ENCODE data around the gene CCDC157. TPM values are rescaled to one million over a fixed set of nuclear protein-coding genes. Genes with fewer than 3 reads are reported as not detected.

CCDC157 gene
- total and polyA plus RNA-seq, 2 donors (not counting 1 experiment from before 2014, with no cell fraction given): 3.6 to 6.4 TPM

DNA sequence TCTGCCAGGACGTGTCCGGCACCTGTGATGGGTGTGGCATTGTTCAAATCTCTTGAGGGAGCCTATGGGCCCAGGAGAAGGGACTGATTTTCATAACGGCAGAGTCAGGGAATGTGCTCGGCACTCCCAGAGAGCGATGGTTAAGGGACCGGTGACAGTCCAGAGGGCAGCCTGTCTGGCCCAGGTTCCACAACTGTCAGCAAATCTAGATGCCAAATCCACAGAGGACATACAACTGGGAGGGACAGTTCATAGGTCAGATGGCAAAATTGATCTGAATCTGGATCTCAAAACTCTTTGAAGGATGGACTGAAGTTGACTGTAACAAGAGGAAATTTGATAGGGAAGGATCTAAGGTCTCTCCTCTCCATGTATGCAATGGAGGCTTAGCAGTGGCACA is 47.5 kb downstream of the CCDC157 start:
- Histone ChIP-seq H3K4me3 (ENCODE audit: control extremely low read depth in 1 of 5, extremely low read depth in 1 of 5, insufficient read depth in 1 of 5, low read depth in 2 of 5, low read length in 4 of 5) (no peak overlapping the region), H3K79me2 (ENCODE audit: control insufficient read depth, insufficient read depth, low read length) (no peaks in the 10 kb centered on the region), H3K9ac (ENCODE audit: low read length) (no peak overlapping the region), H3K27ac (ENCODE audit: low read length in 2 of 2) (no peak overlapping the region), H3K4me1 (ENCODE audit: control insufficient read depth in 2 of 2, insufficient read depth in 2 of 2, low read length in 2 of 2) (no peaks in the 10 kb centered on the region), H3K9me3 (ENCODE audit: control extremely low read depth in 1 of 3, control insufficient read depth in 2 of 3, insufficient read depth in 1 of 3, low read length in 2 of 3) (no peaks in the 10 kb centered on the region), H3K4me2 (replicated peaks; ENCODE audit: low read depth, low read length, poor library complexity, severe bottlenecking) (no peak overlapping the region), H3K36me3 (replicated peaks in 1 of 2; ENCODE audit: control extremely low read depth in 1 of 2, control insufficient read depth in 1 of 2, extremely low read depth in 1 of 2, insufficient read depth in 2 of 2, low read length in 1 of 2) (no peaks in the 10 kb centered on the region), H3K27me3 (replicated peaks in 1 of 4; ENCODE audit: control extremely low read depth in 1 of 4, control insufficient read depth in 3 of 4, insufficient read depth in 4 of 4, low read length in 3 of 4) (peaks cover 0 to 4% (median 0%) of the 10 kb centered on the region in 4 experiments), H4K20me1 (ENCODE audit: control insufficient read depth, insufficient read depth, low read length, poor library complexity, severe bottlenecking) (no peaks in the 10 kb centered on the region), H2AFZ (ENCODE audit: insufficient read depth, low read depth, low read length, poor library complexity, severe bottlenecking) (no peak overlapping the region)
- TF ChIP-seq CTCF (IDR thresholded peaks at IDR 0.05): no peak
- intact Hi-C loops (cut with micrococcal nuclease): no loop called here
- CTCF ChIA-PET: no interaction called here
- ATAC-seq (ENCODE audit: low read depth) (no peak), DNase-seq (no peak)
- no peak overlapping the region for H3K4me3 Mint-ChIP-seq
- no peaks in the 10 kb centered on the region for H3K27me3 Mint-ChIP-seq
- WGBS (ENCODE audit: insufficient coverage): 88% methylated on average over 6 of the region's 6 CpGs
- H3K4me1 Mint-ChIP-seq: no peaks in the 10 kb centered on the region
- POLR2A ChIA-PET: no interaction called here
- H3K9me3 Mint-ChIP-seq (ENCODE audit: insufficient read depth): no peaks in the 10 kb centered on the region
- H3K27ac Mint-ChIP-seq: no peak overlapping the region

GRCh38 chr22:30405731-30406130 is 48.9 kb downstream of the CCDC157 start:
- intact Hi-C loops (cut with micrococcal nuclease): no loop called here
- Histone ChIP-seq H3K9me3 (ENCODE audit: control extremely low read depth in 1 of 3, control insufficient read depth in 2 of 3, insufficient read depth in 1 of 3, low read length in 2 of 3) (no peaks in the 10 kb centered on the region), H3K4me3 (ENCODE audit: control extremely low read depth in 1 of 5, extremely low read depth in 1 of 5, insufficient read depth in 1 of 5, low read depth in 2 of 5, low read length in 4 of 5) (no peak overlapping the region), H2AFZ (ENCODE audit: insufficient read depth, low read depth, low read length, poor library complexity, severe bottlenecking) (no peak overlapping the region), H3K36me3 (replicated peaks in 1 of 2; ENCODE audit: control extremely low read depth in 1 of 2, control insufficient read depth in 1 of 2, extremely low read depth in 1 of 2, insufficient read depth in 2 of 2, low read length in 1 of 2) (no peaks in the 10 kb centered on the region), H3K27ac (ENCODE audit: low read length in 2 of 2) (no peak overlapping the region), H3K9ac (ENCODE audit: low read length) (no peak overlapping the region), H3K79me2 (ENCODE audit: control insufficient read depth, insufficient read depth, low read length) (no peaks in the 10 kb centered on the region), H3K27me3 (replicated peaks in 1 of 4; ENCODE audit: control extremely low read depth in 1 of 4, control insufficient read depth in 3 of 4, insufficient read depth in 4 of 4, low read length in 3 of 4) (no peaks in the 10 kb centered on the region), H3K4me2 (replicated peaks; ENCODE audit: low read depth, low read length, poor library complexity, severe bottlenecking) (no peak overlapping the region), H3K4me1 (ENCODE audit: control insufficient read depth in 2 of 2, insufficient read depth in 2 of 2, low read length in 2 of 2) (no peaks in the 10 kb centered on the region), H4K20me1 (ENCODE audit: control insufficient read depth, insufficient read depth, low read length, poor library complexity, severe bottlenecking) (no peaks in the 10 kb centered on the region)
- DNase-seq (no peak), ATAC-seq (ENCODE audit: low read depth) (no peak)
- H3K4me1 Mint-ChIP-seq: no peaks in the 10 kb centered on the region
- H3K9me3 Mint-ChIP-seq (ENCODE audit: insufficient read depth): no peaks in the 10 kb centered on the region
- CTCF ChIA-PET: interaction anchor here (0.5 to 1.2 kb wide), 3 partner anchors 14 to 20 kb away, joined by 3 read pairs; partner anchors contain the start of gene MTFP1
- 97% methylated on average over 2 of the region's 4 CpGs for WGBS (ENCODE audit: insufficient coverage)
- no peak overlapping the region for H3K27ac Mint-ChIP-seq
- H3K4me3 Mint-ChIP-seq: no peak overlapping the region
- no peak for TF ChIP-seq EZH2 (IDR thresholded peaks at IDR 0.05; ENCODE audit: borderline replicate concordance, insufficient read depth, low read depth, low read length, poor library complexity, severe bottlenecking)
- POLR2A ChIA-PET: no interaction called here
- no peaks in the 10 kb centered on the region for H3K27me3 Mint-ChIP-seq

All from B cell (primary cell).